H1 (cell line): ENCODE measurements around the gene NLK. TPM values are rescaled to one million over a fixed set of nuclear protein-coding genes. Genes with fewer than 3 reads are reported as not detected.
A peak's percentile ranks its signal among the peaks of the same experiment; 100 is the strongest.

Experiments
- ASH2L ChIP-seq: fragments of 200-600, 300-600 bp; sonication (generic); IDR thresholded peaks from one replicate; pipeline ENCODE4 v1.7.1; 2017; ENCODE audit warnings: low read length
- ATF2 ChIP-seq: IDR thresholded peaks from 2 replicates; pipeline ENCODE4 v1.6.1; 2012; ENCODE audit warnings: low read length, inconsistent platforms
- CHD2 ChIP-seq: IDR thresholded peaks from 2 replicates; pipeline ENCODE4 v1.6.1; 2012; ENCODE audit warnings: low read length, improper control_type of control experiment
- FOSL1 ChIP-seq: IDR thresholded peaks from 2 replicates; pipeline ENCODE4 v1.6.1; 2011; ENCODE audit warnings: mild to moderate bottlenecking, low read depth, low read length, moderate library complexity; ENCODE audit not compliant: insufficient read depth
- GABPA ChIP-seq: IDR thresholded peaks from 2 replicates; pipeline ENCODE4 v1.6.1; 2011; ENCODE audit warnings: mild to moderate bottlenecking, low read length, moderate library complexity, borderline replicate concordance; ENCODE audit not compliant: insufficient read depth
- PHF8 ChIP-seq: fragments of 200-600 bp; sonication (generic); conservative IDR thresholded peaks from 2 replicates; pipeline ENCODE4 v1.7.1; 2012; ENCODE audit warnings: low read depth, mild to moderate bottlenecking, inconsistent platforms, low read length, moderate library complexity
- POLR2A ChIP-seq, 2 experiments: IDR thresholded peaks; 1 replicate in 1 of 2; 2 replicates in 1 of 2; pipeline ENCODE4 v1.6.1; 2011; ENCODE audit warnings: low read depth in 2 of 2, low read length in 2 of 2, mild to moderate bottlenecking in 2 of 2; ENCODE audit errors: control extremely low read depth in 1 of 2
- SP2 ChIP-seq: IDR thresholded peaks from 2 replicates; pipeline ENCODE4 v1.6.1; 2012; ENCODE audit warnings: mild to moderate bottlenecking, low read length, inconsistent platforms
- SRF ChIP-seq: IDR thresholded peaks from 2 replicates; pipeline ENCODE4 v1.6.1; 2011; ENCODE audit warnings: mild to moderate bottlenecking, low read depth, low read length, moderate library complexity
- YY1 ChIP-seq: IDR thresholded peaks from 2 replicates; pipeline ENCODE4 v1.6.1; 2011; ENCODE audit warnings: low read depth, mild to moderate bottlenecking, low read length
- polyA plus RNA-seq, 7 experiments: library from polyadenylated mRNA; depleted of rRNA in 3 of 7; stranded (reverse) in 5 of 7; unstranded in 2 of 7; fragments of >200 nt in 5 of 7; fragments of 200-250 nt in 2 of 7; gene quantifications; 1 replicate in 5 of 7; 2 replicates in 1 of 7; 4 replicates in 1 of 7; pipeline versions ENCODE4 v1.2.1 to v1.2.3, GENCODE V29; 2011 to 2013; ENCODE audit warnings: missing spikeins in 2 of 7, mixed read lengths in 2 of 7
- total RNA-seq: library from RNA; stranded (reverse); fragmentation: NEBNext Ultra II Directional; extraction: Animal tissue kit (Norgen Biotek cat#: 25700); gene quantifications from 2 replicates; pipeline ENCODE4 v1.2.1, GENCODE V29; 2021
- TF ChIP-seq, protein P1 (sequence below): IDR thresholded peaks from 2 replicates; pipeline ENCODE4 v1.6.1; 2011; ENCODE audit warnings: low read depth, mild to moderate bottlenecking, low read length; ENCODE audit not compliant: insufficient read depth

The NLK gene
- total and polyA plus RNA-seq, 2 of the 8 experiments (the other 6 are each of a cell fraction or from before 2014, with no cell fraction given), result 30.8 to 49.9 TPM

DNA sequence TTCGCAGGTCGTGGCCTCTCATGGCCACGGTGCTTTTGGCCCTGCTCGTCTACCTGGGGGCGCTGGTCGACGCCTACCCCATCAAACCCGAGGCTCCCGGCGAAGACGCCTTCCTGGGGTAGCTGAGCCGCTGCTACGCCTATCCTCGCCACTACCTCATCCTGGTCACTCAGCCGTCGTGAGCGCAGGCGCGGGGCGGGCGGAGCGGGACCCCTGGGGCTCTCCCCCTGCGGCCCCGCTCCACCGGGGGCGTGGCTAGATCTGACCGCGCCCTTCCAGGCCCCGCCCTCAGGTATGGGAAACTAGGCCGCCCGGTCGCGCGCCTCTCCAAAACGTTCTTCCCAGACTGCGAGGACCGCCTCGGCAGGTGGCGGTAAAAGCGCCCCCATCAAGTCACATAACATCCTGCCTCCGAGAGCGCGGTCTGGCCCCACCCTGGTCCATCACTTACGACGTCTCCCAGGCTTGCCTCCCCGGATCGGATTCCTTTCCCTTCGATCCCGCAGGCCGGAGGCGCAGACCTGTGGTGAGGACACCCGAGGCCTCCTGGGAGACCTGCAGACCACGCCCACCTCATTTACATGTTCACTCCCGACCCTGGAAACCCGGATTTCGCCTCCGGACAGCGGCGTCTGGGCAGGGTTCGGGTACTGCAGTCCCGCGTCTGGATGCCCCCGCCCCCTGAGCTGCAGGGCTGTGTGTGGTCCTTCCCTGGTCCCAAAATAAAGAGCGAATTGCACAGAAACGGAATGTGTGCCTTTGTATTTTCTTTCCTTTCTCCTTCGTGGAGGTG, 185.0 kb downstream of the NLK start (continued):
- no peak for TF ChIP-seq ATF2
- TF ChIP-seq GABPA, result no peak
- TF ChIP-seq SP2, result no peak
- peak in 1 of 2 experiments; percentile 86; a peak in 2 of 3 replicates for TF ChIP-seq POLR2A (IDR thresholded peaks at IDR 0.05; ENCODE audit: control extremely low read depth in 1 of 2, low read depth in 2 of 2, low read length in 2 of 2)
- TF ChIP-seq, protein P1, sequence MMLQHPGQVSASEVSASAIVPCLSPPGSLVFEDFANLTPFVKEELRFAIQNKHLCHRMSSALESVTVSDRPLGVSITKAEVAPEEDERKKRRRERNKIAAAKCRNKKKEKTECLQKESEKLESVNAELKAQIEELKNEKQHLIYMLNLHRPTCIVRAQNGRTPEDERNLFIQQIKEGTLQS, result no peak
- no peak for TF ChIP-seq YY1
- TF ChIP-seq FOSL1, result no peak
- TF ChIP-seq SRF, result no peak
- peak; percentile 97 for TF ChIP-seq PHF8
- no peak for TF ChIP-seq CHD2
- TF ChIP-seq ASH2L, result peak; percentile 80
